ENCODE data around the gene CDH12.

GRCh38 chr5:22295832-22296231 is 557.3 kb downstream of the CDH12 start:
- TF ChIP-seq EZH2 (IDR thresholded peaks at IDR 0.05; ENCODE audit: insufficient read depth, poor library complexity, severe bottlenecking): no peak
- TF ChIP-seq EZH2phosphoT487 (IDR thresholded peaks at IDR 0.05; ENCODE audit: insufficient read depth, low read depth): no peak
